ENCODE data around the gene BRWD1. TPM values are rescaled to one million over a fixed set of nuclear protein-coding genes. Genes with fewer than 3 reads are reported as not detected.

Gene BRWD1
- total and polyA plus RNA-seq, 2 experiments from 2014 or later = 35.2 to 75.5 TPM

DNA sequence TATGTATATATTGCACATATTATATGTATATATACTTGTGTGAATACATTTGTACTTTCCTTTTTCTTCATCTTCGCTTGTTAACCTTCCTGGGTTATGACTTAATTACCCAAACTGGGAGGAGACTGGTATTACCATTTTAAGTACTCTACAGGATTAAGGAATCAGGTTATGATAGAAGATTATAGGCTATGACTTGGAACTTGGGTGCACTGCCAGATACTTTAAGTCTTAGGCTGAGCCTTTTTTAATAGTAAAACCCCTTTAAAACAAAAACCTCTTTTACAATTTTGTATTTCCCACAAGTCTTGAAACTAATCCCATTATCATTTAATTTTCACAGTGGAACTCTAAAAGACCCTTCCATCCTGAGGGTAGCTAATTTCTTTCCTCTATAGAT lies 6.0 kb downstream of the BRWD1 start:
- DNase-seq (ENCODE audit: low spot score) (no peak), ATAC-seq (no peak)
- peaks cover 7% of the 10 kb centered on the region for H3K27me3 Mint-ChIP-seq (ENCODE audit: insufficient read depth, low read depth, poor library complexity)
- TF ChIP-seq, protein P1, sequence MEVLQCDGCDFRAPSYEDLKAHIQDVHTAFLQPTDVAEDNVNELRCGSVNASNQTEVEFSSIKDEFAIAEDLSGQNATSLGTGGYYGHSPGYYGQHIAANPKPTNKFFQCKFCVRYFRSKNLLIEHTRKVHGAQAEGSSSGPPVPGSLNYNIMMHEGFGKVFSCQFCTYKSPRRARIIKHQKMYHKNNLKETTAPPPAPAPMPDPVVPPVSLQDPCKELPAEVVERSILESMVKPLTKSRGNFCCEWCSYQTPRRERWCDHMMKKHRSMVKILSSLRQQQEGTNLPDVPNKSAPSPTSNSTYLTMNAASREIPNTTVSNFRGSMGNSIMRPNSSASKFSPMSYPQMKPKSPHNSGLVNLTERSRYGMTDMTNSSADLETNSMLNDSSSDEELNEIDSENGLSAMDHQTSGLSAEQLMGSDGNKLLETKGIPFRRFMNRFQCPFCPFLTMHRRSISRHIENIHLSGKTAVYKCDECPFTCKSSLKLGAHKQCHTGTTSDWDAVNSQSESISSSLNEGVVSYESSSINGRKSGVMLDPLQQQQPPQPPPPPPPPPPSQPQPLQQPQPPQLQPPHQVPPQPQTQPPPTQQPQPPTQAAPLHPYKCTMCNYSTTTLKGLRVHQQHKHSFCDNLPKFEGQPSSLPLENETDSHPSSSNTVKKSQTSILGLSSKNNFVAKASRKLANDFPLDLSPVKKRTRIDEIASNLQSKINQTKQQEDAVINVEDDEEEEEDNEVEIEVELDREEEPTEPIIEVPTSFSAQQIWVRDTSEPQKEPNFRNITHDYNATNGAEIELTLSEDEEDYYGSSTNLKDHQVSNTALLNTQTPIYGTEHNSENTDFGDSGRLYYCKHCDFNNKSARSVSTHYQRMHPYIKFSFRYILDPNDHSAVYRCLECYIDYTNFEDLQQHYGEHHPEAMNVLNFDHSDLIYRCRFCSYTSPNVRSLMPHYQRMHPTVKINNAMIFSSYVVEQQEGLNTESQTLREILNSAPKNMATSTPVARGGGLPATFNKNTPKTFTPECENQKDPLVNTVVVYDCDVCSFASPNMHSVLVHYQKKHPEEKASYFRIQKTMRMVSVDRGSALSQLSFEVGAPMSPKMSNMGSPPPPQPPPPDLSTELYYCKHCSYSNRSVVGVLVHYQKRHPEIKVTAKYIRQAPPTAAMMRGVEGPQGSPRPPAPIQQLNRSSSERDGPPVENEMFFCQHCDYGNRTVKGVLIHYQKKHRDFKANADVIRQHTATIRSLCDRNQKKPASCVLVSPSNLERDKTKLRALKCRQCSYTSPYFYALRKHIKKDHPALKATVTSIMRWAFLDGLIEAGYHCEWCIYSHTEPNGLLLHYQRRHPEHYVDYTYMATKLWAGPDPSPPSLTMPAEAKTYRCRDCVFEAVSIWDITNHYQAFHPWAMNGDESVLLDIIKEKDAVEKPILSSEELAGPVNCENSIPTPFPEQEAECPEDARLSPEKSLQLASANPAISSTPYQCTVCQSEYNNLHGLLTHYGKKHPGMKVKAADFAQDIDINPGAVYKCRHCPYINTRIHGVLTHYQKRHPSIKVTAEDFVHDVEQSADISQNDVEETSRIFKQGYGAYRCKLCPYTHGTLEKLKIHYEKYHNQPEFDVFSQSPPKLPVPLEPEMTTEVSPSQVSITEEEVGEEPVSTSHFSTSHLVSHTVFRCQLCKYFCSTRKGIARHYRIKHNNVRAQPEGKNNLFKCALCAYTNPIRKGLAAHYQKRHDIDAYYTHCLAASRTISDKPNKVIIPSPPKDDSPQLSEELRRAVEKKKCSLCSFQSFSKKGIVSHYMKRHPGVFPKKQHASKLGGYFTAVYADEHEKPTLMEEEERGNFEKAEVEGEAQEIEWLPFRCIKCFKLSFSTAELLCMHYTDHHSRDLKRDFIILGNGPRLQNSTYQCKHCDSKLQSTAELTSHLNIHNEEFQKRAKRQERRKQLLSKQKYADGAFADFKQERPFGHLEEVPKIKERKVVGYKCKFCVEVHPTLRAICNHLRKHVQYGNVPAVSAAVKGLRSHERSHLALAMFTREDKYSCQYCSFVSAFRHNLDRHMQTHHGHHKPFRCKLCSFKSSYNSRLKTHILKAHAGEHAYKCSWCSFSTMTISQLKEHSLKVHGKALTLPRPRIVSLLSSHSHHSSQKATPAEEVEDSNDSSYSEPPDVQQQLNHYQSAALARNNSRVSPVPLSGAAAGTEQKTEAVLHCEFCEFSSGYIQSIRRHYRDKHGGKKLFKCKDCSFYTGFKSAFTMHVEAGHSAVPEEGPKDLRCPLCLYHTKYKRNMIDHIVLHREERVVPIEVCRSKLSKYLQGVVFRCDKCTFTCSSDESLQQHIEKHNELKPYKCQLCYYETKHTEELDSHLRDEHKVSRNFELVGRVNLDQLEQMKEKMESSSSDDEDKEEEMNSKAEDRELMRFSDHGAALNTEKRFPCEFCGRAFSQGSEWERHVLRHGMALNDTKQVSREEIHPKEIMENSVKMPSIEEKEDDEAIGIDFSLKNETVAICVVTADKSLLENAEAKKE (CRISPR knock-in tag; IDR thresholded peaks at IDR 0.05) = no peak
- TF ChIP-seq ZNF114 (CRISPR knock-in tag; IDR thresholded peaks at IDR 0.05) = no peak
- TF ChIP-seq EZH2phosphoT487 (IDR thresholded peaks at IDR 0.05; ENCODE audit: unreplicated experiment) = no peak
- no peak for TF ChIP-seq POLR2AphosphoS5 (IDR thresholded peaks at IDR 0.05; ENCODE audit: low read depth)
- no peak for TF ChIP-seq JUNB (IDR thresholded peaks at IDR 0.05; ENCODE audit: unreplicated experiment)
- TF ChIP-seq CTCF (conservative IDR thresholded peaks at IDR 0.05; ENCODE audit: low read depth in 2 of 2) = no peak
- TF ChIP-seq ZNF331 (CRISPR knock-in tag; IDR thresholded peaks at IDR 0.05; ENCODE audit: low read depth) = no peak
- TF ChIP-seq STAT1 (IDR thresholded peaks at IDR 0.05; ENCODE audit: unreplicated experiment) = no peak
- no peak for TF ChIP-seq CREB1 (CRISPR knock-in tag; IDR thresholded peaks at IDR 0.05; ENCODE audit: low read depth)
- Histone ChIP-seq H3K27ac (ENCODE audit: low read depth) (no peak overlapping the region), H3K4me1 (ENCODE audit: insufficient read depth) (peaks cover 5% of the 10 kb centered on the region), H3F3A (replicated peaks; ENCODE audit: low read depth) (no peaks in the 10 kb centered on the region), H3K79me2 (replicated peaks; ENCODE audit: insufficient read depth) (peaks cover 95% of the 10 kb centered on the region), H3K9me2 (ENCODE audit: insufficient read depth) (no peaks in the 10 kb centered on the region), H2AFZ (no peak overlapping the region), H4K20me1 (replicated peaks; ENCODE audit: insufficient read depth) (peaks cover 45% of the 10 kb centered on the region), H3K4me2 (no peak overlapping the region), H3K4me3 (no peak overlapping the region), H3K36me3 (ENCODE audit: insufficient read depth) (peaks cover 30% of the 10 kb centered on the region), H3K27me3 (ENCODE audit: insufficient read depth) (no peaks in the 10 kb centered on the region)
- no peak overlapping the region for H3K4me3 Mint-ChIP-seq
- H3K4me1 Mint-ChIP-seq = peaks cover 11% of the 10 kb centered on the region
- no peak overlapping the region for H3K27ac Mint-ChIP-seq
- H3K9me3 Mint-ChIP-seq = peaks cover 3% of the 10 kb centered on the region; the same call in 1 of the 3 replicates
- peaks cover 72% of the 10 kb centered on the region for H3K36me3 Mint-ChIP-seq (ENCODE audit: low read depth)

Data from GM23338 (cell line).